ENCODE results near the gene SPX.

- TF ChIP-seq CTCF (IDR thresholded peaks at IDR 0.05) (no peak), EP300 (IDR thresholded peaks at IDR 0.05) (no peak)
These were observed 27.2 kb downstream of the SPX start for GRCh38 chr12:21553329-21553675.
